GM06990 (cell line): ENCODE results near the gene SLC35F3.

Source experiments
- DNase-seq: peaks from one replicate; pipeline ENCODE4 v3.0.0-alpha.2; 2011; ENCODE audit not compliant: insufficient read length; ENCODE audit errors: extremely low read depth
- H3K27me3 ChIP-seq: replicated peaks from 2 replicates; pipeline ENCODE4 v1.6.0; 2011; ENCODE audit warnings: low read length; ENCODE audit not compliant: control insufficient read depth, insufficient read depth
- H3K36me3 ChIP-seq: 2 replicates; pipeline ENCODE4 v1.5.1; 2011; ENCODE audit warnings: low read length; ENCODE audit not compliant: control insufficient read depth, insufficient read depth
- H3K4me3 ChIP-seq: replicated peaks from 2 replicates; pipeline ENCODE4 v1.5.1; 2011; ENCODE audit warnings: low read depth, mild to moderate bottlenecking, control low read depth, low read length
- CTCF ChIP-seq: IDR thresholded peaks from 2 replicates; pipeline ENCODE4 v1.5.1; 2011; ENCODE audit warnings: low read length, control low read depth, mild to moderate bottlenecking, inconsistent platforms; ENCODE audit not compliant: insufficient read depth, poor library complexity, severe bottlenecking

Gene SLC35F3

GRCh38 chr1:234136073-234136472, 231.6 kb downstream of the SLC35F3 start:
- no peak for TF ChIP-seq CTCF
- Histone ChIP-seq H3K27me3 (no peaks in the 10 kb centered on the region), H3K36me3 (no peaks in the 10 kb centered on the region), H3K4me3 (no peak overlapping the region)
- no peak for DNase-seq

- Histone ChIP-seq H3K27me3 (no peaks in the 10 kb centered on the region), H3K4me3 (no peak overlapping the region), H3K36me3 (no peaks in the 10 kb centered on the region)
- TF ChIP-seq CTCF: no peak
- no peak for DNase-seq
These were observed 235.5 kb downstream of the SLC35F3 start for GRCh38 chr1:234139966-234140365.

- Histone ChIP-seq H3K27me3 (no peaks in the 10 kb centered on the region), H3K4me3 (no peak overlapping the region), H3K36me3 (no peaks in the 10 kb centered on the region)
- no peak for TF ChIP-seq CTCF
- DNase-seq: no peak
These were observed 235.9 kb downstream of the SLC35F3 start for GRCh38 chr1:234140388-234140787.

- no peak for DNase-seq
- Histone ChIP-seq H3K36me3 (no peaks in the 10 kb centered on the region), H3K27me3 (no peaks in the 10 kb centered on the region), H3K4me3 (no peak overlapping the region)
- TF ChIP-seq CTCF: no peak
These were observed 236.5 kb downstream of the SLC35F3 start for GRCh38 chr1:234141006-234141405.

GRCh38 chr1:234143681-234144080, 239.2 kb downstream of the SLC35F3 start:
- no peak for DNase-seq
- H3K36me3 ChIP-seq: no peaks in the 10 kb centered on the region
- peaks cover 2% of the 10 kb centered on the region; the same call in 1 of the 2 replicates for H3K27me3 ChIP-seq
- no peak overlapping the region for H3K4me3 ChIP-seq
- no peak for TF ChIP-seq CTCF

GRCh38 chr1:234144901-234145300, 240.4 kb downstream of the SLC35F3 start:
- Histone ChIP-seq H3K27me3 (peaks cover 2% of the 10 kb centered on the region; the same call in 1 of the 2 replicates), H3K36me3 (no peaks in the 10 kb centered on the region), H3K4me3 (no peak overlapping the region)
- no peak for DNase-seq
- TF ChIP-seq CTCF: no peak
